ENCODE data around the gene OPN4.

OPN4 gene

GRCh38 chr10:86646933-86647332 lies 7.4 kb upstream of the OPN4 start:
- DNase-seq (ENCODE audit: low read depth in 2 of 3, low spot score in 1 of 3): no peak

DNA sequence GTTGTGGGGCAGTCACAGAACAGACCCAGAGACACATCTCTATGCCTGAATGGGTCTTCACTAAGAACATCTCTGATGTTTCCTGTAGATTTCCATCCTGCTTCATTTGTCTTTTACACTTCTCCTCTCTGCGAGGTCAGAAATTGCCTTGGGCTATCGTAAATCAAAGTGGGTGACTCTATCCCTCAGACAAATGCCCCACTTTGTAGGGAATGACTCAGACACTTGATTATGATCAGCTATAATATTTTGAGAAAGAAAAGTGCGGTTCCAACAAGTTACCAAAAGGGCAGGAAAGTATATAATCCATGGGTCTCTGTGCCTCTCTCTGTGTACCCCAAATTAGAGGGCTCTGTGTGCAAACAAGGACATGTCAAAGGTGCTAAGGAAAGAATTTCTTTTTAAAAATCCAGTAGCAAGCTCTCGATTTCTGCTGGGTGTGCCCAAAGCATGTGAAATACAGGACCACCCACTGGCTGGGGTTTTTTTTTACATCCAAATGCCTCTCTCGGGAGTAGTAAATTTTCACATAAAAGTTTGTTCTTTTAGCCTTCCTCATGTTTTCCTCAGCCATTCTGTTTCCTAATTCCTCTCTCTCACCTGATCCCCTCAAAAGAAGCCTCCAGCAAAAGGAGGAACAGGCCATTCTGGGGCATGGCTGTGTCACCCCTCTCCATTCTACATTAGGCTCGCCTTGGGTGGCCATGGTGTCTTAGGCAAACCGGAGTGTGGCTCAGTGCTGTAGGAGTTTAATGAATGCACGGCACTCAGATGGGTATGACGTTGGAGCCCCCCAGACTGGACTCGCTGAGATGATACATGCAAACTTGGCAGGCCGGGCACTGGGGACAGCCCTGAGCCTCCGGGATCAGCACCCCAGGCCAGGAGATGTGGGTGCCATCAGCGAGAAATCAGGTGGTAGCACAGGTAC lies 6.3 kb upstream of the OPN4 start:
- no peak for DNase-seq (ENCODE audit: low read depth in 2 of 3, low spot score in 1 of 3)

DNA sequence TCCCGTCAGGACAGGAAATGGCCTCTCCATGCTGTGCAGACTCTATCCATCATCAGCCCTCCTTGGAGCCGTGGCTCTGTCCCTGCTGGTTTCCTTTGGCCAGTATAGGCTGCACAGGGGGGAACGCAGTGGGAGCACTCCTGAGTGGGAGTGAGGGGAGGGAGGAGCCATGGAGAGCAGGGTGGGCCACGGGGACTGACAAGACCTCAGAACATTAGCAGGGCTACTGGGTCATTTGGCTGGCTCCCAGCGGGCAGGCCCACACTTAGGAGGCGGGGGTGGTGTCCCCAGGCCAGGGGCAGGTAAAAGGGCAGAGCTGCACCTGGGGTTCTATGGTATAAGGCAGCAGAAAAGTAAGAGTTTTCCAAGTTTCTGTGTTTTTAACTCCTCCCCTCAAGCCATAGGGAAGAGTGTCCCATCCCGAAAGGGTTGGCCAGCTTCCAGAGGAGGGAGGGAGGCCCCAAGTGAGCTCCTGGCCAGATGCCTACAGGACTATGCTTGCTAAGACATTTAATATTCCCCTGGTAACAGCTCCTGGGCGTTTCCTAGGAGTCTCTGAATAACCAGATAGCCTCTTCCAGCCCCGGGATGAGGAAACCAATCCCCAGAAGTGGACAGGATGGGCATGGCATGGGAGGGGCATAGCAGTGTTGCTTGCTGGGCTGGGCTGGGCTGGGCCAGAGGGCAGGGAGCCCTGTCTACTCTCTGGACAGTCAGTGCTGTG lies 5.5 kb upstream of the OPN4 start:
- no peak for DNase-seq (ENCODE audit: low read depth in 2 of 3, low spot score in 1 of 3)

DNA sequence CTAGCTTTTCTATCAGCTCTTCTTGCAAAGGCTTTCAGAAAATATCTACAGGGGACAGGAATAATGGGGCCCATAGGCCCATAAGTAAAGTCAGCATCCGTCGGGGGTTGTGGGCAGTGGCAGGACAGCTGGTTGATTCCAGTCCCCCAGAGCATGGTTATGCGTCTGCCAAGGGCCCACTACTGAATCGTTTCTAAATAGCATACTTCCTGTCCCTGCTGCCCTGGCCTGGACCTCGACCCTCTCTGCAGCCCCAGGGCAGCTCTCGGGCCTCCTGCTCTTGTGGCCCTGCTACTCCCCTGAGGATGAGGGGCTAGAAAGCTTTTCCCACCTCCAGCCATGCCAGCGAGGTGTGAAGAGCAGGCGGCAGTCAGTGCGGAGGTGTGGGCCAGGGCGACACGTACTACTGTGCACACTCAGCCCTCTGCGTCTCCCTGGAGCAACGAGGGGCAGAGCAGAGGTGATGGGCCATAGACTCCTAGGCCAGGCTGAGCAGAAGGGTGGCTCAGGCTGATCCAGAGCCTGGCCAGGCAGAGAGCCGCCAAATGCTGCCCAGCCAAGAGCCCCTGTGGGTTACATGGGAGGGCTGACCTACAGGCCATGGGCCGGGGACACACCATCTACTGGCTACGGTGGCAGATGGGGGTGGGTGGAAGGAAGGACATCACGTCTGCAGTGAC lies 4.7 kb upstream of the OPN4 start:
- DNase-seq (ENCODE audit: low read depth in 2 of 3, low spot score in 1 of 3): no peak

- DNase-seq (ENCODE audit: low read depth in 2 of 3, low spot score in 1 of 3): no peak
Measured at GRCh38 chr10:86650151-86650550, 4.2 kb upstream of the OPN4 start.

GRCh38 chr10:86651021-86651471 lies 3.3 kb upstream of the OPN4 start:
- no peak for DNase-seq (ENCODE audit: low read depth in 2 of 3, low spot score in 1 of 3)

- DNase-seq (ENCODE audit: low read depth in 2 of 3, low spot score in 1 of 3): no peak
Measured at GRCh38 chr10:86651631-86652331, 2.6 kb upstream of the OPN4 start.

- DNase-seq (ENCODE audit: low read depth in 2 of 3, low spot score in 1 of 3): no peak
Measured at GRCh38 chr10:86652361-86653202, 1.8 kb upstream of the OPN4 start.

DNA sequence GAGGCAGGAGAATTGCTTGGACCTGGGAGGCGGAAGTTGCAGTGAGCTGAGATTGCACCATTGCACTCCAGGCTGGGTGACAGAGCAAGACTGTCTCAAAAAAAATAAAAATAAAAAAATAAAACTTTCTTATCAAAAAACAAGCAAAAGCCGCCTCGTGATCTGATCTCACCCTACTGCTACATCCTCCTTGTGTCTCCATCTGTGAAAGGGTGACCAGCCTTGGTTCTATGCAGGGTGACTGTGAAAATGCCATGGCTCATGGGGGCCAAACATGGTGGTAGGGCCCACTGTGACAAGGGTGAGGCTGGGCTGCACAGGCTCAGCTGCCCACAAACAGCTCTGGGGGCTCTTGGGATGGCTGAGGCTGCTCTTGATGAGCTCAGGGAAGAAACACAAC lies 968 bp upstream of the OPN4 start:
- DNase-seq (ENCODE audit: low read depth in 2 of 3, low spot score in 1 of 3): no peak

DNA sequence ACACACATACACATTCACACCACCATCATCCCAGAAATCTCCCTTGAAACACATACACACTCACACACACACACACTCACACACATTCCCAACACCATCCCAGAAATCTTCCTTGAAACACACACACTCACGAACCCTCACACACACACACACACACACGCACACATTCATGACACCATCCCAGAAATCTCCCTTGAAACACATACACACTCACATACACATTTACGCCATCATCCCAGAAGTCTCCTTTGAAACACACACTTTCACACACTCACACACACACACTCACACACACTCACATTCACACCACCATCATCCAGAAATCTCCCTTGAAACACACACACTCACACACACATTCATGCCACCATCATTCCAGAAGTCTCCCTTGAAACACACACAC lies 360 bp upstream of the OPN4 start:
- no peak for DNase-seq (ENCODE audit: low read depth in 2 of 3, low spot score in 1 of 3)

GRCh38 chr10:86655173-86655540 lies 810 bp downstream of the OPN4 start:
- DNase-seq (ENCODE audit: low read depth in 2 of 3, low spot score in 1 of 3): no peak

GRCh38 chr10:86655596-86655995 lies 1.2 kb downstream of the OPN4 start:
- no peak for DNase-seq (ENCODE audit: low read depth in 2 of 3, low spot score in 1 of 3)

GRCh38 chr10:86657011-86657395 lies 2.7 kb downstream of the OPN4 start:
- DNase-seq (ENCODE audit: low read depth in 2 of 3, low spot score in 1 of 3): no peak

DNA sequence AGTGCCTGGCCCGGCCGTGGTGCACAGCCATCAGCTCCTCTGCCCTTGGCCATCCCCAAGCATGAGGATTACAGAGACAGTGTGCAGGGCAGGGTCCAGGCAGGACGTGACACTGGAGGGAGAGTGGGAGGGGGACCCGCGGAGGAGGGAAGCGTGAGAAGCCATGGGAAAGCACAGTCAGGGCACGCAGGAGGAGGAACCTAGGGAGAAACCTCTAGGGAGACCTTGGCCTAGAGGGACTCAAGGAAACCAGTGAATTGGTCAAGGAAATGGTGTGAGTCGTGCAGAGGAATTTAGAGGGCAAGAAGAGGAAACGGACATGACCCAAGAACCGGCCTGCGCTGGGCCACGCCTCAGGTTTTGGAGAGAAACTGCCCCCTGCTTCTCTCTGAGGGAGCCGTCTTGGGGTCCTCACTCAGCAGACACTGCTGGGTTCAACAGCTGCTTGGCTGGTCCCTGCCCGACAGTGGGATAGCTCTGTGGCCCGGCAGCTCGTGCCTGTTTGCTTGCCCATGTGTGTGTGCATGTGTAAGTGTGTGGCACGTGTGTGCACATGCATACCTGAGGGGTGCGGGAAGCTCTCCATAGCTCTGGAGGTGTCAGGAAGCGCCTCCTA lies 3.2 kb downstream of the OPN4 start:
- DNase-seq (ENCODE audit: low read depth in 2 of 3, low spot score in 1 of 3): no peak

DNA sequence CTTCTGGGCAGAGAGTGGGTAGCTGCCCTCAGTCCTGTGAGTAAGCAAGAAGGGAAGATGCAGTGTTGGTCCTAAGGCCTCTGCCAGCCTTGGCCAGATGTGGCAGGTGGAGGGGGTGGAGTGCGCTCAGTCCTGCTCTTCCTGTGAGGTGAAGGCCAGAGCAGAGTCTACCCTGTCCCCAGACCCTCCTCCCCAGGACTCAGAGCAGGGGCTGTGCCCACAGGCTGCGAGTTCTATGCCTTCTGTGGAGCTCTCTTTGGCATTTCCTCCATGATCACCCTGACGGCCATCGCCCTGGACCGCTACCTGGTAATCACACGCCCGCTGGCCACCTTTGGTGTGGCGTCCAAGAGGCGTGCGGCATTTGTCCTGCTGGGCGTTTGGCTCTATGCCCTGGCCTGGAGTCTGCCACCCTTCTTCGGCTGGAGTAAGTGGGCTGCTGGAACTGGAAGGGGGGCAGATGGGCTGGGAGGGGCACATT lies 4.0 kb downstream of the OPN4 start:
- DNase-seq (ENCODE audit: low read depth in 2 of 3, low spot score in 1 of 3): no peak

- DNase-seq (ENCODE audit: low read depth in 2 of 3, low spot score in 1 of 3): no peak
Measured at GRCh38 chr10:86658751-86659150, 4.4 kb downstream of the OPN4 start.

DNA sequence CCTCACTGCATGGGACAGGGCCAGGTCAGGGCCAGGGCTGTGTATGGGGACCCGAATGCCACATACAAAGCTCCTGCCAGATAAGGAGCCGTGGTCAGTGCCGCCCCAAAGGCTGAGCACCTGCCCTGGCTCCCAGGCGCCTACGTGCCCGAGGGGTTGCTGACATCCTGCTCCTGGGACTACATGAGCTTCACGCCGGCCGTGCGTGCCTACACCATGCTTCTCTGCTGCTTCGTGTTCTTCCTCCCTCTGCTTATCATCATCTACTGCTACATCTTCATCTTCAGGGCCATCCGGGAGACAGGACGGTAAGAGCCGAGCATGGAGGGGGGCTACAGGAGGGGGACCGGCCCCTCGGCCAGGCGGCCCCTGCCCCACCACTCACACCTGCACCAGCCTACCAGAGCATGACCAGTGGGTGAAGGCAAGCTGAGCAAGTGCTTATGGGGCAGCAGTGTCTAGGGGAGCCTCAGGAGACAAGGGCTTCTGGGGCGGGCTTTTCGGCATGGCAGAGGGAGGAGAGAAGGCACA lies 4.9 kb downstream of the OPN4 start:
- DNase-seq (ENCODE audit: low read depth in 2 of 3, low spot score in 1 of 3): no peak

DNA sequence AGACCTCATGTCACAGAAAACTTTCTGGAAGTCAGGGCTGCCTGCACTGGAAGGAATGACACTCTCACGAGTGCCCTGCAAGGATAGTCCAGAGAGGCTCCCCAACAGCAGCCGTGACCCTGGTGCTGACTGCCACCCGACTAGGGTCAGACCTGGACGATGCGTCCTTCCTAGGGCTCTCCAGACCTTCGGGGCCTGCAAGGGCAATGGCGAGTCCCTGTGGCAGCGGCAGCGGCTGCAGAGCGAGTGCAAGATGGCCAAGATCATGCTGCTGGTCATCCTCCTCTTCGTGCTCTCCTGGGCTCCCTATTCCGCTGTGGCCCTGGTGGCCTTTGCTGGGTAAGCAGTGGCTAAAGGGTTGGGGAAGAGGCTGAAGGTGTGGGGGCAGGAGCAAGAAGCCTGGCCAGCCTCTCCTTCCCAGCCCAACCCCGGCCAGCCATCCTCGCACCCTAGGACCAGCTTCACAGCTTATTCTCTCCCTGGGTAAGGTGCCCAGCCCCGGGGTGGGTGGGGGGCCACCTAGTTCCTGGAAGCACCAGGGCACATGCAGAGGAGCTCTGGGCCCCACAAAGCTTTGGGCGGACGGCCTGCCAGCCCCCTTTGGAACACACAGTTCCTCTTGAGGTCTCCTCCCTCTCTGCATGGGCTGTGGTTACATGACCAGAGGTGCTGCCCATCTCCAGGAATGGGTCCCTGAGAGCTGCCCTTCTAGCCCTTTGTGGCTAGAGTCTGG lies 5.5 kb downstream of the OPN4 start:
- no peak for DNase-seq (ENCODE audit: low read depth in 2 of 3, low spot score in 1 of 3)
